GM23338 (cell line): ENCODE results near the gene REPIN1. TPM values are rescaled to one million over a fixed set of nuclear protein-coding genes. Genes with fewer than 3 reads are reported as not detected.

Experiments
- ATAC-seq: fragments of 200-7000 bp; cut with Tn5 transposase; 3 replicates; pipeline ENCODE4 v1.9.1; 2020
- DNase-seq: peaks from one replicate; pipeline ENCODE4 v3.0.0-alpha.2; 2015; ENCODE audit warnings: low spot score
- H2AFZ ChIP-seq: fragments of 200-600 bp; sonication (generic); 2 replicates; pipeline ENCODE4 v1.8.0; 2016; ENCODE audit warnings: antibody characterized with exemption, mild to moderate bottlenecking, moderate library complexity
- H3F3A ChIP-seq: fragments of 200-600 bp; sonication (generic); replicated peaks from 2 replicates; pipeline ENCODE4 v1.8.0; 2017; ENCODE audit warnings: antibody characterized with exemption, mixed run types, low read depth
- H3K27ac ChIP-seq: fragments of 200-600 bp; sonication (generic); 2 replicates; pipeline ENCODE4 v1.6.1; 2016; ENCODE audit warnings: low read depth
- H3K27me3 ChIP-seq: fragments of 200-600 bp; sonication (generic); 2 replicates; pipeline ENCODE4 v1.8.0; 2016; ENCODE audit warnings: mild to moderate bottlenecking, mixed run types, moderate library complexity; ENCODE audit not compliant: insufficient read depth
- H3K36me3 ChIP-seq: fragments of 200-600 bp; sonication (generic); 2 replicates; pipeline ENCODE4 v1.8.0; 2016; ENCODE audit warnings: mild to moderate bottlenecking; ENCODE audit not compliant: insufficient read depth
- H3K4me1 ChIP-seq: fragments of 200-600 bp; sonication (generic); 2 replicates; pipeline ENCODE4 v1.8.0; 2016; ENCODE audit warnings: mild to moderate bottlenecking, moderate library complexity; ENCODE audit not compliant: insufficient read depth
- H3K4me2 ChIP-seq: fragments of 200-600 bp; sonication (generic); 2 replicates; pipeline ENCODE4 v1.7.1; 2017; ENCODE audit warnings: mixed run types
- H3K4me3 ChIP-seq: fragments of 200-600 bp; sonication (generic); 2 replicates; pipeline ENCODE4 v1.6.1; 2016; ENCODE audit warnings: mixed run types
- H3K79me2 ChIP-seq: fragments of 200-600 bp; sonication (generic); replicated peaks from 2 replicates; pipeline ENCODE4 v1.8.0; 2017; ENCODE audit warnings: mild to moderate bottlenecking; ENCODE audit not compliant: insufficient read depth
- H3K9me2 ChIP-seq: fragments of 200-600 bp; sonication (generic); 2 replicates; pipeline ENCODE4 v1.8.0; 2017; ENCODE audit not compliant: insufficient read depth
- H4K20me1 ChIP-seq: fragments of 200-600 bp; sonication (generic); replicated peaks from 2 replicates; pipeline ENCODE4 v1.8.0; 2017; ENCODE audit warnings: mild to moderate bottlenecking; ENCODE audit not compliant: insufficient read depth
- H3K27ac Mint-ChIP-seq: 2 replicates; pipeline ENCODE4 v1.8.0; 2020; ENCODE audit warnings: inconsistent platforms, mild to moderate bottlenecking, moderate library complexity, mixed read lengths
- H3K27me3 Mint-ChIP-seq: 3 replicates; pipeline ENCODE4 v1.8.0; 2022; ENCODE audit warnings: low read depth, mild to moderate bottlenecking, moderate library complexity, mixed read lengths, inconsistent platforms; ENCODE audit not compliant: insufficient read depth, poor library complexity
- H3K36me3 Mint-ChIP-seq: 3 replicates; pipeline ENCODE4 v1.8.0; 2021; ENCODE audit warnings: low read depth, mild to moderate bottlenecking, inconsistent platforms, moderate library complexity, mixed read lengths
- H3K4me1 Mint-ChIP-seq: 3 replicates; pipeline ENCODE4 v1.8.0; 2020; ENCODE audit warnings: mild to moderate bottlenecking, inconsistent platforms, mixed read lengths
- H3K4me3 Mint-ChIP-seq: 3 replicates; pipeline ENCODE4 v1.8.0; 2021; ENCODE audit warnings: moderate library complexity, mild to moderate bottlenecking, inconsistent platforms, mixed read lengths
- H3K9me3 Mint-ChIP-seq: 3 replicates; pipeline ENCODE4 v1.8.0; 2020; ENCODE audit warnings: moderate library complexity, mild to moderate bottlenecking, inconsistent platforms, mixed read lengths
- CREB1 ChIP-seq: fragments of 250-450 bp; sonication (Bioruptor Pico); IDR thresholded peaks from 2 replicates; pipeline ENCODE4 v1.5.0; 2020; ENCODE audit warnings: low read depth, mild to moderate bottlenecking, moderate library complexity
- EZH2 ChIP-seq: fragments of 200-600 bp; sonication (generic); IDR thresholded peaks from one replicate; pipeline ENCODE4 v1.8.0; 2017; ENCODE audit warnings: antibody characterized with exemption, mild to moderate bottlenecking, low read depth; ENCODE audit not compliant: unreplicated experiment
- EZH2phosphoT487 ChIP-seq: fragments of 200-600 bp; sonication (generic); IDR thresholded peaks from one replicate; pipeline ENCODE4 v1.8.1; 2018; ENCODE audit warnings: antibody characterized with exemption; ENCODE audit not compliant: unreplicated experiment
- JUNB ChIP-seq: IDR thresholded peaks from one replicate; pipeline ENCODE4 v1.6.1; 2016; ENCODE audit warnings: antibody characterized with exemption; ENCODE audit not compliant: unreplicated experiment
- NANOG ChIP-seq: IDR thresholded peaks from 2 replicates; pipeline ENCODE4 v1.6.1; 2016; ENCODE audit warnings: antibody characterized with exemption, borderline replicate concordance
- POLR2AphosphoS5 ChIP-seq: IDR thresholded peaks from 2 replicates; pipeline ENCODE4 v1.6.1; 2016; ENCODE audit warnings: antibody characterized with exemption, low read depth
- STAT1 ChIP-seq: IDR thresholded peaks from one replicate; pipeline ENCODE4 v1.6.1; 2016; ENCODE audit warnings: antibody characterized with exemption; ENCODE audit not compliant: unreplicated experiment
- ZNF114 ChIP-seq: fragments of 250-450 bp; sonication (Bioruptor Pico); IDR thresholded peaks from 2 replicates; pipeline ENCODE4 v1.5.0; 2020; ENCODE audit warnings: mild to moderate bottlenecking, moderate library complexity
- ZNF331 ChIP-seq: fragments of 250-450 bp; sonication (Bioruptor Pico); IDR thresholded peaks from 2 replicates; pipeline ENCODE4 v1.5.0; 2020; ENCODE audit warnings: low read depth, mild to moderate bottlenecking, moderate library complexity
- polyA plus RNA-seq: library from polyadenylated mRNA; unstranded; fragments of >200 nt; fragmentation: Nextera tagmentation; extraction: Ambion mirVana; gene quantifications from 2 replicates; pipeline ENCODE4 v1.2.1, GENCODE V29; 2016
- total RNA-seq: library from RNA; depleted of rRNA; stranded (reverse); fragments of >200 nt; shearing (Covaris generic); gene quantifications from 2 replicates; pipeline ENCODE4 v1.2.3, GENCODE V29; 2014
- TF ChIP-seq, protein P1 (sequence below): IDR thresholded peaks from one replicate; pipeline ENCODE4 v1.6.1; 2018; ENCODE audit warnings: antibody characterized with exemption; ENCODE audit not compliant: unreplicated experiment
- TF ChIP-seq, protein P2 (sequence below): IDR thresholded peaks from 2 replicates; pipeline ENCODE4 v1.6.1; 2016; ENCODE audit warnings: antibody characterized with exemption
- TF ChIP-seq, protein P3 (sequence below): fragments of 250-450 bp; sonication (Bioruptor Pico); IDR thresholded peaks from 2 replicates; pipeline ENCODE4 v1.5.0; 2020; ENCODE audit warnings: mild to moderate bottlenecking, moderate library complexity
- TF ChIP-seq, protein P4 (sequence below), 2 experiments: fragments of 200-600 bp in 1 of 2; sonication (generic) in 1 of 2; conservative IDR thresholded peaks; 2 replicates each; pipeline versions ENCODE4 v1.5.1 to v1.6.1; 2016 to 2017; ENCODE audit warnings: antibody characterized with exemption in 2 of 2, low read depth in 2 of 2, mild to moderate bottlenecking in 2 of 2, moderate library complexity in 1 of 2

REPIN1 gene
- total and polyA plus RNA-seq, 2 experiments from 2014 or later: 29.8 to 156 TPM

DNA sequence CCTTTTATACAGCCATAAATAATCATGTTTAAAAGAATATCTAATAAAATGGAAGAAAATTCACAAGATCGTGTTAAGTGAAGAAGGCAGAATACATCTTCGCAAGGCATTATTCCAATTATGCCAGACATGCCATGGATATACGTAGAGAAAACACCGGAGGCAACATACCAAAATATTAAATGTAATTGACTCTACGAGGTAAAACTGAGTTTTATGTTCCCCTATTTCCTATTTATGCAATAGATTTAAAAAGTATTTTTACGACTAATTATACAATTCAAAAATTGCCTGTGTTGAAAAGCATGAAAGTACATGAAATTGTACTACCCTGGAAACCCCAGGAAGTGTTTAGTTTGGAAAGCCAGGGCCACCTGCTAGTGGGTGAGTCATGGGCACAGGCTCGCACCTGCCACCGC lies 936 bp upstream of the REPIN1 start:
- no peak for ATAC-seq
- H3F3A ChIP-seq: peaks cover 15% of the 10 kb centered on the region
- Mint-ChIP-seq H3K27ac (peak overlapping the region; percentile 95), H3K4me1 (peaks cover 53% of the 10 kb centered on the region), H3K9me3 (no peaks in the 10 kb centered on the region), H3K27me3 (peaks cover 17% of the 10 kb centered on the region), H3K4me3 (peak overlapping the region; percentile 98), H3K36me3 (peaks cover 28% of the 10 kb centered on the region)
- H3K4me3 ChIP-seq: peak overlapping the region; percentile 81
- H2AFZ ChIP-seq: no peak overlapping the region; the same call in 1 of the 2 replicates
- peak overlapping the region; percentile 85 for H3K27ac ChIP-seq
- peak overlapping the region; percentile 96 for H3K4me2 ChIP-seq
- TF ChIP-seq, protein P1, sequence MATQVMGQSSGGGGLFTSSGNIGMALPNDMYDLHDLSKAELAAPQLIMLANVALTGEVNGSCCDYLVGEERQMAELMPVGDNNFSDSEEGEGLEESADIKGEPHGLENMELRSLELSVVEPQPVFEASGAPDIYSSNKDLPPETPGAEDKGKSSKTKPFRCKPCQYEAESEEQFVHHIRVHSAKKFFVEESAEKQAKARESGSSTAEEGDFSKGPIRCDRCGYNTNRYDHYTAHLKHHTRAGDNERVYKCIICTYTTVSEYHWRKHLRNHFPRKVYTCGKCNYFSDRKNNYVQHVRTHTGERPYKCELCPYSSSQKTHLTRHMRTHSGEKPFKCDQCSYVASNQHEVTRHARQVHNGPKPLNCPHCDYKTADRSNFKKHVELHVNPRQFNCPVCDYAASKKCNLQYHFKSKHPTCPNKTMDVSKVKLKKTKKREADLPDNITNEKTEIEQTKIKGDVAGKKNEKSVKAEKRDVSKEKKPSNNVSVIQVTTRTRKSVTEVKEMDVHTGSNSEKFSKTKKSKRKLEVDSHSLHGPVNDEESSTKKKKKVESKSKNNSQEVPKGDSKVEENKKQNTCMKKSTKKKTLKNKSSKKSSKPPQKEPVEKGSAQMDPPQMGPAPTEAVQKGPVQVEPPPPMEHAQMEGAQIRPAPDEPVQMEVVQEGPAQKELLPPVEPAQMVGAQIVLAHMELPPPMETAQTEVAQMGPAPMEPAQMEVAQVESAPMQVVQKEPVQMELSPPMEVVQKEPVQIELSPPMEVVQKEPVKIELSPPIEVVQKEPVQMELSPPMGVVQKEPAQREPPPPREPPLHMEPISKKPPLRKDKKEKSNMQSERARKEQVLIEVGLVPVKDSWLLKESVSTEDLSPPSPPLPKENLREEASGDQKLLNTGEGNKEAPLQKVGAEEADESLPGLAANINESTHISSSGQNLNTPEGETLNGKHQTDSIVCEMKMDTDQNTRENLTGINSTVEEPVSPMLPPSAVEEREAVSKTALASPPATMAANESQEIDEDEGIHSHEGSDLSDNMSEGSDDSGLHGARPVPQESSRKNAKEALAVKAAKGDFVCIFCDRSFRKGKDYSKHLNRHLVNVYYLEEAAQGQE: no peak
- TF ChIP-seq EZH2 (no peak), ZNF331 (CRISPR knock-in tag) (no peak), STAT1 (no peak), JUNB (no peak), NANOG (no peak), EZH2phosphoT487 (no peak), CREB1 (CRISPR knock-in tag) (no peak), ZNF114 (CRISPR knock-in tag) (no peak), POLR2AphosphoS5 (no peak)
- TF ChIP-seq, protein P2, sequence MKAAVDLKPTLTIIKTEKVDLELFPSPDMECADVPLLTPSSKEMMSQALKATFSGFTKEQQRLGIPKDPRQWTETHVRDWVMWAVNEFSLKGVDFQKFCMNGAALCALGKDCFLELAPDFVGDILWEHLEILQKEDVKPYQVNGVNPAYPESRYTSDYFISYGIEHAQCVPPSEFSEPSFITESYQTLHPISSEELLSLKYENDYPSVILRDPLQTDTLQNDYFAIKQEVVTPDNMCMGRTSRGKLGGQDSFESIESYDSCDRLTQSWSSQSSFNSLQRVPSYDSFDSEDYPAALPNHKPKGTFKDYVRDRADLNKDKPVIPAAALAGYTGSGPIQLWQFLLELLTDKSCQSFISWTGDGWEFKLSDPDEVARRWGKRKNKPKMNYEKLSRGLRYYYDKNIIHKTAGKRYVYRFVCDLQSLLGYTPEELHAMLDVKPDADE: no peak
- TF ChIP-seq, protein P3, sequence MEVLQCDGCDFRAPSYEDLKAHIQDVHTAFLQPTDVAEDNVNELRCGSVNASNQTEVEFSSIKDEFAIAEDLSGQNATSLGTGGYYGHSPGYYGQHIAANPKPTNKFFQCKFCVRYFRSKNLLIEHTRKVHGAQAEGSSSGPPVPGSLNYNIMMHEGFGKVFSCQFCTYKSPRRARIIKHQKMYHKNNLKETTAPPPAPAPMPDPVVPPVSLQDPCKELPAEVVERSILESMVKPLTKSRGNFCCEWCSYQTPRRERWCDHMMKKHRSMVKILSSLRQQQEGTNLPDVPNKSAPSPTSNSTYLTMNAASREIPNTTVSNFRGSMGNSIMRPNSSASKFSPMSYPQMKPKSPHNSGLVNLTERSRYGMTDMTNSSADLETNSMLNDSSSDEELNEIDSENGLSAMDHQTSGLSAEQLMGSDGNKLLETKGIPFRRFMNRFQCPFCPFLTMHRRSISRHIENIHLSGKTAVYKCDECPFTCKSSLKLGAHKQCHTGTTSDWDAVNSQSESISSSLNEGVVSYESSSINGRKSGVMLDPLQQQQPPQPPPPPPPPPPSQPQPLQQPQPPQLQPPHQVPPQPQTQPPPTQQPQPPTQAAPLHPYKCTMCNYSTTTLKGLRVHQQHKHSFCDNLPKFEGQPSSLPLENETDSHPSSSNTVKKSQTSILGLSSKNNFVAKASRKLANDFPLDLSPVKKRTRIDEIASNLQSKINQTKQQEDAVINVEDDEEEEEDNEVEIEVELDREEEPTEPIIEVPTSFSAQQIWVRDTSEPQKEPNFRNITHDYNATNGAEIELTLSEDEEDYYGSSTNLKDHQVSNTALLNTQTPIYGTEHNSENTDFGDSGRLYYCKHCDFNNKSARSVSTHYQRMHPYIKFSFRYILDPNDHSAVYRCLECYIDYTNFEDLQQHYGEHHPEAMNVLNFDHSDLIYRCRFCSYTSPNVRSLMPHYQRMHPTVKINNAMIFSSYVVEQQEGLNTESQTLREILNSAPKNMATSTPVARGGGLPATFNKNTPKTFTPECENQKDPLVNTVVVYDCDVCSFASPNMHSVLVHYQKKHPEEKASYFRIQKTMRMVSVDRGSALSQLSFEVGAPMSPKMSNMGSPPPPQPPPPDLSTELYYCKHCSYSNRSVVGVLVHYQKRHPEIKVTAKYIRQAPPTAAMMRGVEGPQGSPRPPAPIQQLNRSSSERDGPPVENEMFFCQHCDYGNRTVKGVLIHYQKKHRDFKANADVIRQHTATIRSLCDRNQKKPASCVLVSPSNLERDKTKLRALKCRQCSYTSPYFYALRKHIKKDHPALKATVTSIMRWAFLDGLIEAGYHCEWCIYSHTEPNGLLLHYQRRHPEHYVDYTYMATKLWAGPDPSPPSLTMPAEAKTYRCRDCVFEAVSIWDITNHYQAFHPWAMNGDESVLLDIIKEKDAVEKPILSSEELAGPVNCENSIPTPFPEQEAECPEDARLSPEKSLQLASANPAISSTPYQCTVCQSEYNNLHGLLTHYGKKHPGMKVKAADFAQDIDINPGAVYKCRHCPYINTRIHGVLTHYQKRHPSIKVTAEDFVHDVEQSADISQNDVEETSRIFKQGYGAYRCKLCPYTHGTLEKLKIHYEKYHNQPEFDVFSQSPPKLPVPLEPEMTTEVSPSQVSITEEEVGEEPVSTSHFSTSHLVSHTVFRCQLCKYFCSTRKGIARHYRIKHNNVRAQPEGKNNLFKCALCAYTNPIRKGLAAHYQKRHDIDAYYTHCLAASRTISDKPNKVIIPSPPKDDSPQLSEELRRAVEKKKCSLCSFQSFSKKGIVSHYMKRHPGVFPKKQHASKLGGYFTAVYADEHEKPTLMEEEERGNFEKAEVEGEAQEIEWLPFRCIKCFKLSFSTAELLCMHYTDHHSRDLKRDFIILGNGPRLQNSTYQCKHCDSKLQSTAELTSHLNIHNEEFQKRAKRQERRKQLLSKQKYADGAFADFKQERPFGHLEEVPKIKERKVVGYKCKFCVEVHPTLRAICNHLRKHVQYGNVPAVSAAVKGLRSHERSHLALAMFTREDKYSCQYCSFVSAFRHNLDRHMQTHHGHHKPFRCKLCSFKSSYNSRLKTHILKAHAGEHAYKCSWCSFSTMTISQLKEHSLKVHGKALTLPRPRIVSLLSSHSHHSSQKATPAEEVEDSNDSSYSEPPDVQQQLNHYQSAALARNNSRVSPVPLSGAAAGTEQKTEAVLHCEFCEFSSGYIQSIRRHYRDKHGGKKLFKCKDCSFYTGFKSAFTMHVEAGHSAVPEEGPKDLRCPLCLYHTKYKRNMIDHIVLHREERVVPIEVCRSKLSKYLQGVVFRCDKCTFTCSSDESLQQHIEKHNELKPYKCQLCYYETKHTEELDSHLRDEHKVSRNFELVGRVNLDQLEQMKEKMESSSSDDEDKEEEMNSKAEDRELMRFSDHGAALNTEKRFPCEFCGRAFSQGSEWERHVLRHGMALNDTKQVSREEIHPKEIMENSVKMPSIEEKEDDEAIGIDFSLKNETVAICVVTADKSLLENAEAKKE (CRISPR knock-in tag): no peak
- TF ChIP-seq, protein P4, sequence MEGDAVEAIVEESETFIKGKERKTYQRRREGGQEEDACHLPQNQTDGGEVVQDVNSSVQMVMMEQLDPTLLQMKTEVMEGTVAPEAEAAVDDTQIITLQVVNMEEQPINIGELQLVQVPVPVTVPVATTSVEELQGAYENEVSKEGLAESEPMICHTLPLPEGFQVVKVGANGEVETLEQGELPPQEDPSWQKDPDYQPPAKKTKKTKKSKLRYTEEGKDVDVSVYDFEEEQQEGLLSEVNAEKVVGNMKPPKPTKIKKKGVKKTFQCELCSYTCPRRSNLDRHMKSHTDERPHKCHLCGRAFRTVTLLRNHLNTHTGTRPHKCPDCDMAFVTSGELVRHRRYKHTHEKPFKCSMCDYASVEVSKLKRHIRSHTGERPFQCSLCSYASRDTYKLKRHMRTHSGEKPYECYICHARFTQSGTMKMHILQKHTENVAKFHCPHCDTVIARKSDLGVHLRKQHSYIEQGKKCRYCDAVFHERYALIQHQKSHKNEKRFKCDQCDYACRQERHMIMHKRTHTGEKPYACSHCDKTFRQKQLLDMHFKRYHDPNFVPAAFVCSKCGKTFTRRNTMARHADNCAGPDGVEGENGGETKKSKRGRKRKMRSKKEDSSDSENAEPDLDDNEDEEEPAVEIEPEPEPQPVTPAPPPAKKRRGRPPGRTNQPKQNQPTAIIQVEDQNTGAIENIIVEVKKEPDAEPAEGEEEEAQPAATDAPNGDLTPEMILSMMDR (conservative IDR thresholded peaks at IDR 0.05; ENCODE audit: low read depth in 2 of 2): no peak
- H3K79me2 ChIP-seq: peaks cover 31% of the 10 kb centered on the region
- no peaks in the 10 kb centered on the region for H3K9me2 ChIP-seq
- H4K20me1 ChIP-seq: peaks cover 5% of the 10 kb centered on the region
- H3K4me1 ChIP-seq: peaks cover 51% of the 10 kb centered on the region
- no peaks in the 10 kb centered on the region for H3K27me3 ChIP-seq
- DNase-seq: no peak
- H3K36me3 ChIP-seq: 0 out of 2 replicates have a peak, but pooled peaks cover 3% of the 10 kb centered on the region
